Vagina (tissue), 2 donors: ENCODE data around the gene BCAS3. TPM values are rescaled to one million over a fixed set of nuclear protein-coding genes. Genes with fewer than 3 reads are reported as not detected.
"Not testable (repeated sequence)": the region's sequence is repeated elsewhere in the genome, so short reads cannot be mapped to it uniquely, and the experiment has no call there.

Experiments used
- DNase-seq, 2 donors: peaks; one replicate each; pipeline ENCODE4 v3.0.0-alpha.2; 2017; ENCODE audit errors: extremely low spot score in 2 of 2
- H3K27ac ChIP-seq: fragments of 200-600 bp; sonication (generic); one replicate; pipeline ENCODE4 v1.5.1; 2019
- H3K27me3 ChIP-seq: fragments of 200-600 bp; sonication (generic); one replicate; pipeline ENCODE4 v1.5.1; 2019
- H3K36me3 ChIP-seq, 2 donors: fragments of 200-600 bp; sonication (generic); one replicate each; pipeline ENCODE4 v1.5.1; 2017 to 2019
- H3K4me1 ChIP-seq: fragments of 200-600 bp; sonication (generic); one replicate; pipeline ENCODE4 v1.5.1; 2019
- H3K4me3 ChIP-seq, 2 donors: fragments of 200-600 bp; sonication (generic); 1 replicate in 1 of 2; 2 replicates in 1 of 2; pipeline ENCODE4 v1.5.1; 2016 to 2019
- H3K9me3 ChIP-seq: fragments of 200-600 bp; sonication (generic); one replicate; pipeline ENCODE4 v1.5.1; 2019
- POLR2A ChIP-seq, 2 donors: fragments of 450-650 bp; IDR thresholded peaks; one replicate each; pipeline ENCODE4 v1.6.1; 2017; ENCODE audit warnings: antibody characterized with exemption in 2 of 2, mild to moderate bottlenecking in 2 of 2, moderate library complexity in 2 of 2
- POLR2AphosphoS5 ChIP-seq, 2 donors: sonication (generic); formaldehyde crosslinking; IDR thresholded peaks; one replicate each; pipeline ENCODE4 v1.9.0; 2017; ENCODE audit warnings: antibody characterized with exemption in 2 of 2, mild to moderate bottlenecking in 2 of 2, low read depth in 1 of 2; ENCODE audit not compliant: insufficient read depth in 1 of 2
- intact Hi-C: fragments of 100-400 bp; cut with DNase I; formaldehyde crosslinking; loops from one replicate; pipeline ENCODE4 v1.15.1; 2023
- total RNA-seq: library from RNA; depleted of rRNA; stranded (reverse); fragments of >200 nt; gene quantifications from one replicate; pipeline ENCODE4 v1.2.3, GENCODE V29; 2016
- TF ChIP-seq, protein P1 (sequence below), 3 experiments: fragments of 450-650 bp in 2 of 3; fragments of 200-600 bp in 1 of 3; sonication (generic) in 1 of 3; IDR thresholded peaks; one replicate each; pipeline ENCODE4 v1.5.1; 2017 to 2019; ENCODE audit warnings: antibody characterized with exemption in 3 of 3, mild to moderate bottlenecking in 2 of 3, moderate library complexity in 2 of 3

BCAS3 gene
- total RNA-seq, 1 donor from 2014 or later, result 33.1 TPM

DNA sequence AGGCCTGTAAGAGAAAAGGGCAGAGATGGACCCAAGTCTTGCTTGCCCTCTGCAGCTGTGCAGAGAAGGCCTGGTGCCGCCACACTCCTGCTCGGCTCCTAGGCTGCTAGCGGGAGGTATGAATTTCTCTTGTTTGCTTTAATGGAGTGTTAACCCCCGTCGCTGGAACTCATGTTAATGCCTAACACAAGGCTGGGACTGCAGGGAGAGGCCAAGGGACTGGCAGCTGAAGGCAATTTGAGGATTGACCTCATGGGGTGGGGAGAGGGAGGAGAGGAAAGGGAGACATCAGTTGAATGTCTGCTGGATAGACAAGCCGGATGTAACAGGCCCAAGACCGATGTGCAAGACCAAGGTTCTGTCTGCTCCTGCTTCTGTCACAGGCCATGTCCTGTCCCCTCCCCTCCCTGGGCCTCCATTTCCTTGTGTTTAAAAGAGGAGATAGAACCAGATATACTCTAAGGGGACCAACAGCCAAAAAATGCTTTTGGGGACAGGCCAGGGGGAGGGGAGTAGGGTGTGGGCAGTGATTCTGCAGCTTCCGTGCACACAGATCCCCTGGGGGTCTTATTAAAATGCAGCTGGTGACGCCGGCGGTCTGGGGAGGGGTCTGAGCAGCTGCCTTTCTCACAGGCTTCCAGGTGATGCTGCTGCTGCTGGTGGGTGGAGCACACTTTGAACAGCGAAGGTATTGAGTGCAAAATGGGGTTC lies 675.3 kb downstream of the BCAS3 start:
- intact Hi-C loops, result no loop called here
- TF ChIP-seq, protein P1, sequence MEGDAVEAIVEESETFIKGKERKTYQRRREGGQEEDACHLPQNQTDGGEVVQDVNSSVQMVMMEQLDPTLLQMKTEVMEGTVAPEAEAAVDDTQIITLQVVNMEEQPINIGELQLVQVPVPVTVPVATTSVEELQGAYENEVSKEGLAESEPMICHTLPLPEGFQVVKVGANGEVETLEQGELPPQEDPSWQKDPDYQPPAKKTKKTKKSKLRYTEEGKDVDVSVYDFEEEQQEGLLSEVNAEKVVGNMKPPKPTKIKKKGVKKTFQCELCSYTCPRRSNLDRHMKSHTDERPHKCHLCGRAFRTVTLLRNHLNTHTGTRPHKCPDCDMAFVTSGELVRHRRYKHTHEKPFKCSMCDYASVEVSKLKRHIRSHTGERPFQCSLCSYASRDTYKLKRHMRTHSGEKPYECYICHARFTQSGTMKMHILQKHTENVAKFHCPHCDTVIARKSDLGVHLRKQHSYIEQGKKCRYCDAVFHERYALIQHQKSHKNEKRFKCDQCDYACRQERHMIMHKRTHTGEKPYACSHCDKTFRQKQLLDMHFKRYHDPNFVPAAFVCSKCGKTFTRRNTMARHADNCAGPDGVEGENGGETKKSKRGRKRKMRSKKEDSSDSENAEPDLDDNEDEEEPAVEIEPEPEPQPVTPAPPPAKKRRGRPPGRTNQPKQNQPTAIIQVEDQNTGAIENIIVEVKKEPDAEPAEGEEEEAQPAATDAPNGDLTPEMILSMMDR (IDR thresholded peaks at IDR 0.05), result no peak
- no peak for TF ChIP-seq POLR2AphosphoS5 (IDR thresholded peaks at IDR 0.05; ENCODE audit: insufficient read depth in 1 of 2, low read depth in 1 of 2)
- TF ChIP-seq POLR2A (IDR thresholded peaks at IDR 0.05), result no peak
- Histone ChIP-seq H3K27me3 (no peaks in the 10 kb centered on the region), H3K27ac (no peak overlapping the region), H3K4me3 (no peak overlapping the region), H3K4me1 (no peaks in the 10 kb centered on the region), H3K36me3 (no peaks in the 10 kb centered on the region), H3K9me3 (no peaks in the 10 kb centered on the region)
- no peak for DNase-seq

DNA sequence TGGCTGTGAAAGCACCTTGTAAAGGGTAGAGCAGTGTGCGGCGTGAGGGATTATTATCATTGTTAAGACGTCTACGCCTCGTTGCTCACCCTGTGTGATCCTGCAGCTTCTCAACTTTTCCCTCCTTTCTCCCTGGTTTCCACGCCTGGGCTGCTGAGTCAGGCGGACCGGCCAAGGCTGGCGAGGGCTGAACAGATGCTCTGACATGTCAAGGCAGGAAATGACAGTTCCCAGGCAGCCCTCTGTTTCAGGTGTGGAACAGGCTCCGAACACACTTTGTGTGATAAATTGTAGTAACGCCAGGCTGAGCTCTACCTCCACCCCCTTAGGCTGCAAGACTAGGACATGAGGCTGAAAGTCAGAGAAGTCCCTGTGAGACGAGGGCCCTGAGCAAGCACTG lies 676.0 kb downstream of the BCAS3 start:
- Histone ChIP-seq H3K36me3 (no peaks in the 10 kb centered on the region), H3K27ac (no peak overlapping the region), H3K27me3 (no peaks in the 10 kb centered on the region), H3K9me3 (no peaks in the 10 kb centered on the region), H3K4me3 (no peak overlapping the region), H3K4me1 (no peaks in the 10 kb centered on the region)
- no peak for TF ChIP-seq POLR2AphosphoS5 (IDR thresholded peaks at IDR 0.05; ENCODE audit: insufficient read depth in 1 of 2, low read depth in 1 of 2)
- no peak for DNase-seq
- intact Hi-C loops, result no loop called here

DNA sequence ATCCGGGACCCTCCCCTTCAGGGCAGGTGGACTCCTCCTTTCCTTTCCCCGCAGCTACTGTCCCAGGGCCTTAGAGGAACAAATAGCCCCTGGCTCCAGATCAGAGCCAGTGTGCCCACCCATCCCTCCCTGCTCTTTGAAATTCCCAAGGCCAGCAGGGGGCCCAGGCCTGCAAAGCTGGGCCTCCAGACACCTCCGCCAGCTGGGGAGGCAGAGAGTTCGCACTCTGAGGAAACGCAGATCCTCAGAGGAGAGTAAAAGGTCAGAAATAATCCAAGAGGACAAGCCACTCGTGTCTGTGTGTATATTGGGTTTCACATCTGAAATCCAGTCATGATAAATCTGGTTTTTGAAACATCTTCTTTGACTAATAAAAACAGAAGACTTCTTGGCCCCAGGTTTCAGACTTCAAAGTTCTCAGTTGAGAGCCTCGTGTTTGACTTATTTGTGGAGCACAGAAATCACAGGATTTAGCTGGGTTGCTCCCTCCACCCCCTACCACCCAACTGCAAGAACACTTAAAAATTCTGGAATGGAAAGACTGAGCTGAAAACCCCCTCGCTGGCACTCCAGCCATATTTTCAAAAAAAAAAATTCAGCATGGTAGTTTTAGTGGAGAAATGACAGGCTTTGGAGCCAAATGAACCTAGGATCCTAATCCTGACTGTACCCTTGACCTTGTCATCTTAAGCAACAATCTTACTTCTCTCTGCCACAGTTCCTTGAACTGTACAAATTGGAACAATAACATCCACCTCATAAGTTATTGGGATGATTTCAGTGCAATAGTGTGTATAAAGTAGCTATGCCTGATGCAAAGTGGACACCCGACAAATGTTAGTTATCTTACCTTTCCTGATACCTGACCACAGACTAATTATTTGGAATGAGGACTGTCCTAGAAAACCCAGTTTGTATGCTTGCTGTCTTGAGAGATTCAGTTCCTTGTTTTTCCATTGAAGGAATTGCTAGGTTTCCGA lies 677.5 kb downstream of the BCAS3 start:
- Histone ChIP-seq H3K9me3 (no peaks in the 10 kb centered on the region), H3K4me3 (no peak overlapping the region), H3K36me3 (no peaks in the 10 kb centered on the region), H3K4me1 (peaks cover under 1% of the 10 kb centered on the region), H3K27ac (no peak overlapping the region), H3K27me3 (no peaks in the 10 kb centered on the region)
- no peak for TF ChIP-seq POLR2A (IDR thresholded peaks at IDR 0.05)
- no peak for TF ChIP-seq POLR2AphosphoS5 (IDR thresholded peaks at IDR 0.05; ENCODE audit: insufficient read depth in 1 of 2, low read depth in 1 of 2)
- TF ChIP-seq, protein P1 (IDR thresholded peaks at IDR 0.05), result no peak
- intact Hi-C loops, result no loop called here
- no peak for DNase-seq

DNA sequence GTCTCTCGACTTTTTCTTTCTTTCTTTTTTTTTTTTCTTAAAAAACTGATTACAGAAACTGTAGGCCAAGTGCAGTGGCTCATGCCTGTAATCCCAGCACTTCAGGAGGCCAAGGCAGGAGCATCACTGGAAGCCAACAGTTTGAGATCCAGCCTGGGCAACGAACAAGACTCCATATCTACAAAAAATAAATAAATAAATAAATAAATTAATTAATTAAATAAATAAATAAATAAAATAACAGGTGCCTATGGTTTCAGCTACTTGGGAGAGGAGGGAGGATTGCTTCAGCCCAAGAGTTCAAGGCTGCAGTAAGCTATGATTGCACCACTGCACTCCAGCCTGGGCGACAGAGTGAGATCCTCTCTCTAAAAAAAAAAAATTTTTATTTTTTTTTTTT lies 679.4 kb downstream of the BCAS3 start:
- DNase-seq, H3K27me3 ChIP-seq, intact Hi-C loops, H3K36me3 ChIP-seq, H3K9me3 ChIP-seq, H3K27ac ChIP-seq, H3K4me3 ChIP-seq, H3K4me1 ChIP-seq: not testable (repeated sequence)

DNA sequence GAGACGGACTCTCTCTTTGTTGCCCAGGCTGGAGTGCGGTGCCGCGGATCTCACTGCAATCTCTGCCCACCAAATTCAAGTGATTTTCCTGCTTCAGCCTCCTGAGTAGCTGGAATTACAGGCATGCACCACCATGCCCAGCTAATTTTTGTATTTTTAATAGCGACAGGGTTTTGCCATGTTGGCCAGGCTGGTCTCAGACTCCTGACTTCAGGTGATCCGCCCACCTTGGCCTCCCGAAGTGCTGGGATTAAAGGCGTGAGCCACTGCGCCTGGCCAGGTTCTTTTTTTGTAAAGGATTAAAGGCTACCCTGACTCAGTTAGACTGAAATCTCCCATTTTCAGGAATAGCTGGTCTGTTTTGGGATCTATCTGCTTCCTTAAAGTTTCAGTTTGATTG lies 681.9 kb downstream of the BCAS3 start:
- intact Hi-C loops, H3K4me1 ChIP-seq, H3K36me3 ChIP-seq, DNase-seq, H3K4me3 ChIP-seq, H3K27me3 ChIP-seq, H3K27ac ChIP-seq, H3K9me3 ChIP-seq: not testable (repeated sequence)

DNA sequence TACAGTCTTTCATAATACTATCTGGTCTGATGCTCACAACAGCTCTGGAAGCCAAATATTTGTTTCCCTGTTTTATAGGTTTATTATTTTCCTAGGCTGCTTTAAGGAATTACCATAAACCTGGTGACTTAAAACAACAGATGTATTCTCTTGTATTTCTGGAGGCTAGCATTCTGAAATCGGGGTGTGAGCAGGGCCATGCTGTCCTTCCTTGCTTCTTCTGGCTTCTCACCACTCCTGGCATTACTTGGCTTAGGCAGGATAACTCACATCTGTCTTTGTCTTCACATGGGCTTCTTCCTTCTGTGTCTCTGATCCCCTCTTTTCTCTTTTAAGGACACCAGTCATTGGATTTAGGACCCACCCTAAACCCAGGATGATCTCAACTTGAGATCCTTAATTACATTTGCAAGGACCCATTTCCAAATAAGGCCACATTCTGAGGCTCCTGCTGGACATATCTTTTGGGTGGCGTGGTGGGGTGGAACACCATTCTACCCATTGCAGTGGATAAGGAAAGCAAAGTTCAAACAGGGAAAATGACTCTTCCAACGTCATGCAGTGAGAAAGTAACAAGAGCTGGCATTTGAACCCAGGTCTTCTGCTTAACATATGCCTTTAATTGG lies 682.8 kb downstream of the BCAS3 start:
- Histone ChIP-seq H3K27me3 (no peaks in the 10 kb centered on the region), H3K4me3 (no peak overlapping the region), H3K4me1 (peaks cover 6% of the 10 kb centered on the region), H3K27ac (no peak overlapping the region), H3K9me3 (no peaks in the 10 kb centered on the region), H3K36me3 (no peaks in the 10 kb centered on the region)
- TF ChIP-seq, protein P1 (IDR thresholded peaks at IDR 0.05), result no peak
- TF ChIP-seq POLR2AphosphoS5 (IDR thresholded peaks at IDR 0.05; ENCODE audit: insufficient read depth in 1 of 2, low read depth in 1 of 2) (no peak), POLR2A (IDR thresholded peaks at IDR 0.05) (no peak)
- intact Hi-C loops, result no loop called here
- no peak for DNase-seq
